HG03175 (cell line): ENCODE measurements around the gene OLFM1.

Experiments used
- ATAC-seq: cut with Tn5 transposase; IDR thresholded peaks from one replicate; pipeline ENCODE4 v1.9.1; 2021; ENCODE audit warnings: mild to moderate bottlenecking, moderate library complexity; ENCODE audit not compliant: unreplicated experiment

The OLFM1 gene

GRCh38 chr9:135129137-135129695 is 41.7 kb downstream of the OLFM1 start:
- no peak for ATAC-seq

DNA sequence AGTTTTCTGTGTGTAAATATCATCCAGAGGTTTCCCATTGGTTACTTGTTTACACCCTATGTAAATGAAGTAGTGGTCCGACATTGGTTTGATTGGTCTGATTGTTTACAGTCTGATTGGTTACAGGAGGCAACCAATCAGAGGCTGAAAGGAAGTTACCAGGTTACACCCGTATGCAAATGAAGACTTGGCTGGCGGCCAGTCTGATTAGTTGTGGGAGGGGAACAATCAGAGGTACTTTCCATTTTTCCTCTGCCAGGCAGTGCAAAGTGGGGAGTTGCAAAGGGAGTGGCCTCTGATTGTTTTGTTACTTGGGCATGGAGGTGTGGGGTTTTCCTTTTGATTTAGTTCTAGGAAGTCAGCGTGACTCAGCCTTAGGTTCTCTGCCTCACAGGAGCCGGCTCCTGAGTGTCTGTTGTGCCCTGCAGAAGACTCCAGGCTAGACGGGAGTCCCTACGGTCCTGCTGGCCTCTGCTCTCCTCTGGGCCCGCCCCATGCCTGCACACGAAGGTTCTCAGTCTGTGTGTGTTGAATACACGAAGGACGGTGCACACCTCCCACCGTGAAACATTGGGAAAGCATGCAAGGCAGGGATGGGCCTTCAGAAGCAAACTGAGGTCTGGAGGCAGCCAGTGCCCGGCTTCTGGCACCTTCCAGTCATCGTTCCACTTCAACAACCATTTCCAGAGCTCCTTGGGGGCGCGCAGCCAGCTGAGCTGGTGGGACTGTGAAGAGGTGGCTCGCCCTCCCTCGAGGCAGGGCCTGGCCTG is 42.9 kb downstream of the OLFM1 start:
- no peak for ATAC-seq

DNA sequence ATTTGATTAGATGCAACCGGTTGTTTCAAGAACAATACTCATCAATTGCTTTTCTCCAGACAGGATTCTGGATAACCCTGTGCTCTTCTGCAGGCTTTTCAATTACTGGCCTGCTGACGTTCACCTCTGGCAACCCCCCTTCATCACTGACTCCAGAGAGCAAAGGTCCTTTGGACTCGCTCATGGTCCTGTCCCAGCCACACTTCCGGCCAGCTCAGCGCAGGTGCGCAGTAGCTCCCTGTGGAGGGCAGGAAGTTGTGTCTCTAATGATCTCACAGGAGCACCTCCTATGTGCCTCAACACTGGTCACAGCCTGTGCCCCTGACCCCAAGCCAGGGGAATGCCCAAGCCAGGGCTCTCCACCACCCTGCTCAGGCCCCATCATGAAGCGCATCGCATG is 44.0 kb downstream of the OLFM1 start:
- ATAC-seq = no peak

DNA sequence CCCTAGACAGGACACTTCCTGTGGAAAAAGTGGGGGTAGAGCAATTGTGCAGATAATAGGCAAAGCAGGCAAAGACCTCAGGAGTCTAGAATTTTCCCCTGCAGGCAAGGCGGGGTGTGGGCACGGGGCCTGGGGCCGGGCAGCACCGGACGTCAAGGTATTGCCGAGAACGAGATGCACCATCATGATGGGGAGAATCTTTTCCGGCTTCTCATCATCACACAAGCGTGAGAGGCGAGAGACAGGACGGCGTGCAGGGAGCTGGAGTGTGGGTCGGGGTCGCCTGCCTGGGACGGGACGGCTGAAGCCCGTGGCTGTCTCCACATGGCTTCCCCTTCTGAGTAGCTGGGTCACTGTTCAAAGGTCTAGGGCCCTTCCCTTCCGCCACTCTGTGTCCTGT is 44.5 kb downstream of the OLFM1 start:
- ATAC-seq = no peak

- ATAC-seq = no peak
These were observed 47.0 kb downstream of the OLFM1 start for GRCh38 chr9:135134268-135135022.

GRCh38 chr9:135135171-135135928 is 47.9 kb downstream of the OLFM1 start:
- ATAC-seq = no peak

GRCh38 chr9:135135929-135136315 is 48.5 kb downstream of the OLFM1 start:
- ATAC-seq = no peak

DNA sequence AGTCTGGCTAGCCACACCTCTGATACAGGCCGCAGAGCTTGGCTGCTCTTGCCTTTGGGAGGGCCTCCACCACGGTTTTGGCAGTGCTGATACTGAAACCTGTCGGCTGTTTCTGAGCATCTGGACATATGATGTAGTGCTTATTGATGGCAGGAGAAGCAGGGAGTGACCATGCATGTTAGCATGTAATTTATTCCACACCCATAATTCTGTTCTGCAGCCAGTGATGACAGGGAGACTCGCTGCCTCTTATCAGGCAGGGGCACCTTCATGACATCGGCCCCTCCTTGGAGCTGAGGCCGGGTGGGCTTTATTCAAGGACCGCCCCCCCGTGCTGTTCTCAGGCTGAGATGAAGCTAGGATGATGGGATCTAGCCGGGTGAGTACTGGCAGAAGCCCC is 49.0 kb downstream of the OLFM1 start:
- no peak for ATAC-seq

GRCh38 chr9:135136991-135137832 is 49.7 kb downstream of the OLFM1 start:
- no peak for ATAC-seq

GRCh38 chr9:135138078-135138855 is 50.8 kb downstream of the OLFM1 start:
- no peak for ATAC-seq

GRCh38 chr9:135139366-135139959 is 52.0 kb downstream of the OLFM1 start:
- ATAC-seq = no peak

DNA sequence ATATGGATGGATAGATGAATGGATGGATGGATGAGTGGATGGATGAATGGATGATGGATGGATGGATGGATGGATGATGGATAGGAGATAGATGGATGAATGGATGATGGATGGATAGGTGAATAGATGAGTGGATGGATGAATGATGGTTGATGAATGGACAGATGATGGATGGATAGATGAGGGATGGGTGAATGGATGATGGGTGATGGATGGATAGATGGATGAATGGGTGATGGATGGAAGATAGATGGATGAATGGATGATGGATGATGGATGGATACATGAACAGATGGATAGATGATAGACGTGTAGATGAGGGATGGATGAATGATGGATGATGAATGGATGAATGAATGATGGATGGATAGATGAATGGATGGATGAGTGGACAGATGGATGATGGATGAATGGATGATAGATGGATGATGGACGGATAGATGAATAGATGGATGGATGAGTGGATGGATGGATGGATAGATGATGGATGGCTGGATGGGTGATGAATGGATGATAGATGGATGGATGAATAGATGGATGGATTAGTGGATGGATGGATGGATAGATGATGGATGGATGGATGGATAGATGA is 53.8 kb downstream of the OLFM1 start:
- no peak for ATAC-seq

DNA sequence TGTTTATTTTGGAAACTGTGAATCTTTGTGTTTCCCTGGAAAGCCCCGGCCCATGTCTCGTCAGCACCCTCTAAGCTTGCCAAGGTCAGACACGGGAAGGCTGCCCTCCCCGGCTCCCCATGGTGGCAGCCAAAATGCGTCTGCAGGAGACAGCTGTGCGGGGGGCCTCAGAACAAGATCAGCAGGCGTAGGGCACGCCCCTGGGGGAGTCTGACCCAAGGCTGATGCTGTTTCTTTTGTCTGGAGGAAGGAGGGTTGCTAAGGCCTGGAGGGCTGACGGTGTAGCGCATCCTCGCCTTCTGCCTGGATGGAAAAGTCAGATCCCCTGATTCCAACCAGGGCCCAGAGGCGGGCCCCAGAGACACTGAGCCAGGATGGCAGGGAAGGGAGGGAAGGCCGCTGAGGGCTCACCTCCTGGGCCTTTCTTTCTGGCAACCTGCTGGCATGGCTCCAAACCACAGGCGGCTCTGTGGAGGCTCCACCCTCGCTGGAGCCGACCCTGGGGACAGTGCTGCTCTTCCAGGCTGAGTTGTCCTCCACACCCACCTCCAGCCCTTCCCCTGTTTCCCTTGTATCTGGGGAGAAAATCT is 57.2 kb downstream of the OLFM1 start:
- no peak for ATAC-seq

- no peak for ATAC-seq
These were observed 57.8 kb downstream of the OLFM1 start for GRCh38 chr9:135145312-135145711.

DNA sequence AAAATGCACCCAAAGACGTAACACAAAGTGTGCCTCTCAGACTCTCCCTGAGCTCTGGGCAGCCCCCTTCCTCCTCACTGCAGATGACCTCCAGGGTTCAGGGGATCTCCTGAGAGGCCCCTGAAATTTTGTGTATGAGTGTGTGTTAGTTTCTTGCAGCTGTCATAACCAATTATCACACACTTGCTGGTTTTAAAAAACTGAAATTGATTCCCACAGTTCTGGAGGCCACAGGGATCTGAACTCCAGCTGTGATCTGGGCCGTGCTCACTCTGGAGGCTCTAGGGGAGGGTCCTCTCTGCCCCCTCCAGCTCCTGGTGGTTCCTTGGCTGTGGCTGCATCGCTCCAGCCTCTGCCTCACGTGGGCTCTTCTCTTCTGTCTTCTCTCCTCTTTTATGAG is 58.8 kb downstream of the OLFM1 start:
- no peak for ATAC-seq

DNA sequence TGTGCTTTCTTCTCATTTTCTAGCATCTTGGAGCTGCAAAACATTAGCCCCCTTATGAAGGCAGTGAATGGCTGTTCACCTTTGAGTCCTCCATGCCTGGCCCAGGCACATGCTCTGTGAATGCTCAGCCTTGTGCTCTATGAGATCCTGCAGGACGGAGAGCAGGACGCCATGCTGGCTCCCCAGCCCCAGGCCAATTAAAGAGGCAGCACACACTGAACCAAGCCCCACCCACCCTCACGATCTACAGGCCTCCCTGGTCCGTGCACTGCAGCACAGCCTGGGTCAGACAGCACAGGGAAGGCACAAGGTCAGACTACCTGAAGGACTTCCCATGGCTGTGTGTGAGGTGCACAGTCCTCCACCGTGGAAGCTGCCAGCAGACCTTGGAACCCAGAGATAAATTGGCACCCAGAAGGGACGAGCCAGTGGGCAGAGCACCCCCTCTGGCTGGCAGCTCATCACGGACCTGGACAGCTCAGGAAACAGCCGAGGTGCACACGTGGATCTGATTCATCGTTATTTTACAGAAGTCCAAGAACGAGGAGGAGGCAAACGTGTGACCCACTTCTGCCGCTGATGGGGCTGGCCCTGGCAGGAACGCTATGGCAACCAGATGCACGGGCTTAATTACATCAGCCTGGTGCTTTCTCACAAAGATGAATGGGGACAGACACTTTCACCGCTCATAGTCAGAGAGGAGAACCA is 59.5 kb downstream of the OLFM1 start:
- ATAC-seq = no peak

- ATAC-seq = no peak
These were observed 60.0 kb downstream of the OLFM1 start for GRCh38 chr9:135147474-135147805.

- ATAC-seq = no peak
These were observed 60.5 kb downstream of the OLFM1 start for GRCh38 chr9:135147938-135148337.
